HepG2 (cell line): ENCODE results near the gene TAS1R3. TPM values are rescaled to one million over a fixed set of nuclear protein-coding genes. Genes with fewer than 3 reads are reported as not detected.

ENCODE experiments used
- HDAC1 ChIP-seq: sonication (generic); formaldehyde crosslinking; IDR thresholded peaks from 2 replicates; pipeline ENCODE4 v1.5.1; 2020; ENCODE audit warnings: mild to moderate bottlenecking, missing genetic modification reagents
- HHEX ChIP-seq: IDR thresholded peaks from 2 replicates; pipeline ENCODE4 v1.6.1; 2016; ENCODE audit warnings: control low read depth
- MTF2 ChIP-seq: sonication (generic); formaldehyde crosslinking; IDR thresholded peaks from 2 replicates; pipeline ENCODE4 v1.5.0; 2020; ENCODE audit warnings: missing genetic modification reagents, borderline replicate concordance
- NFE2L1 ChIP-seq: sonication (generic); formaldehyde crosslinking; IDR thresholded peaks from 2 replicates; pipeline ENCODE4 v1.4.0; 2020; ENCODE audit warnings: missing genetic modification reagents, mild to moderate bottlenecking, borderline replicate concordance
- PRMT3 ChIP-seq: sonication (generic); formaldehyde crosslinking; IDR thresholded peaks from 2 replicates; pipeline ENCODE4 v1.8.1; 2022; ENCODE audit warnings: low read depth, mild to moderate bottlenecking, moderate library complexity, missing genetic modification reagents, borderline replicate concordance
- TFAP4 ChIP-seq: sonication (generic); IDR thresholded peaks from 2 replicates; pipeline ENCODE4 v1.6.1; 2016; ENCODE audit warnings: low read depth, borderline replicate concordance
- ZNF142 ChIP-seq: sonication (generic); formaldehyde crosslinking; IDR thresholded peaks from 2 replicates; pipeline ENCODE4 v1.4.0; 2020; ENCODE audit warnings: missing genetic modification reagents
- ZNF24 ChIP-seq: fragments of 450-650 bp; IDR thresholded peaks from 2 replicates; pipeline ENCODE4 v1.6.1; 2017; ENCODE audit warnings: antibody characterized with exemption, mild to moderate bottlenecking
- ZNF800 ChIP-seq: sonication (generic); formaldehyde crosslinking; IDR thresholded peaks from 2 replicates; pipeline ENCODE4 v1.4.0; 2020; ENCODE audit warnings: missing genetic modification reagents
- polyA plus RNA-seq, 8 experiments: library from polyadenylated mRNA; depleted of rRNA in 3 of 8; stranded (reverse) in 7 of 8; unstranded in 1 of 8; fragments of >200 nt; fragmentation: Illumina TruSeq in 4 of 8; extraction: Trizol in 4 of 8; gene quantifications; 2 replicates each; pipeline versions ENCODE4 v1.2.1 to v1.2.3, GENCODE V29; 2011 to 2016; ENCODE audit warnings: low read depth in 4 of 8, missing spikeins in 1 of 8, mixed read lengths in 1 of 8; ENCODE audit not compliant: insufficient read depth in 1 of 8
- total RNA-seq, 5 experiments: library from RNA; depleted of rRNA; stranded (reverse); fragments of >200 nt; fragmentation: Illumina TruSeq; extraction: Trizol; gene quantifications; 2 replicates each; pipeline ENCODE4 v1.2.3, GENCODE V29; 2016; ENCODE audit warnings: low read depth in 1 of 5
- TF ChIP-seq, protein P1 (sequence below): sonication (generic); formaldehyde crosslinking; IDR thresholded peaks from 2 replicates; pipeline ENCODE4 v1.4.0; 2020; ENCODE audit warnings: missing genetic modification reagents, mild to moderate bottlenecking, borderline replicate concordance
- TF ChIP-seq, protein P2 (sequence below): IDR thresholded peaks from 2 replicates; pipeline ENCODE4 v1.6.1; 2016; ENCODE audit warnings: missing compliant biosample characterization, missing genetic modification reagents, borderline replicate concordance
- TF ChIP-seq, protein P3 (sequence below): sonication (generic); formaldehyde crosslinking; IDR thresholded peaks from 2 replicates; pipeline ENCODE4 v1.4.0; 2020; ENCODE audit warnings: missing genetic modification reagents
- TF ChIP-seq, protein P4 (sequence below): sonication (generic); formaldehyde crosslinking; IDR thresholded peaks from 2 replicates; pipeline ENCODE4 v1.4.0; 2020; ENCODE audit warnings: missing genetic modification reagents

TAS1R3 gene
- total and polyA plus RNA-seq, 2 of the 13 experiments (the other 11 are each of a cell fraction or from before 2014, with no cell fraction given), result 0.13 to 0.15 TPM

- no peak for TF ChIP-seq ZNF142 (CRISPR knock-in tag)
- no peak for TF ChIP-seq HHEX (CRISPR knock-in tag)
- no peak for TF ChIP-seq NFE2L1 (CRISPR knock-in tag)
- TF ChIP-seq TFAP4, result no peak
- TF ChIP-seq, protein P1, sequence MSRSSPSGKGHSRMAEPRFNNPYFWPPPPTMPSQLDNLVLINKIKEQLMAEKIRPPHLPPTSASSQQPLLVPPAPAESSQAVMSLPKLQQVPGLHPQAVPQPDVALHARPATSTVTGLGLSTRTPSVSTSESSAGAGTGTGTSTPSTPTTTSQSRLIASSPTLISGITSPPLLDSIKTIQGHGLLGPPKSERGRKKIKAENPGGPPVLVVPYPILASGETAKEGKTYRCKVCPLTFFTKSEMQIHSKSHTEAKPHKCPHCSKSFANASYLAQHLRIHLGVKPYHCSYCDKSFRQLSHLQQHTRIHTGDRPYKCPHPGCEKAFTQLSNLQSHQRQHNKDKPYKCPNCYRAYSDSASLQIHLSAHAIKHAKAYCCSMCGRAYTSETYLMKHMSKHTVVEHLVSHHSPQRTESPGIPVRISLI (CRISPR knock-in tag), result no peak
- TF ChIP-seq, protein P2, sequence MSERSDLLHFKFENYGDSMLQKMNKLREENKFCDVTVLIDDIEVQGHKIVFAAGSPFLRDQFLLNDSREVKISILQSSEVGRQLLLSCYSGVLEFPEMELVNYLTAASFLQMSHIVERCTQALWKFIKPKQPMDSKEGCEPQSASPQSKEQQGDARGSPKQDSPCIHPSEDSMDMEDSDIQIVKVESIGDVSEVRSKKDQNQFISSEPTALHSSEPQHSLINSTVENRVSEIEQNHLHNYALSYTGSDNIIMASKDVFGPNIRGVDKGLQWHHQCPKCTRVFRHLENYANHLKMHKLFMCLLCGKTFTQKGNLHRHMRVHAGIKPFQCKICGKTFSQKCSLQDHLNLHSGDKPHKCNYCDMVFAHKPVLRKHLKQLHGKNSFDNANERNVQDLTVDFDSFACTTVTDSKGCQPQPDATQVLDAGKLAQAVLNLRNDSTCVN (CRISPR knock-in tag), result no peak
- TF ChIP-seq ZNF800 (CRISPR knock-in tag), result no peak
- TF ChIP-seq, protein P3, sequence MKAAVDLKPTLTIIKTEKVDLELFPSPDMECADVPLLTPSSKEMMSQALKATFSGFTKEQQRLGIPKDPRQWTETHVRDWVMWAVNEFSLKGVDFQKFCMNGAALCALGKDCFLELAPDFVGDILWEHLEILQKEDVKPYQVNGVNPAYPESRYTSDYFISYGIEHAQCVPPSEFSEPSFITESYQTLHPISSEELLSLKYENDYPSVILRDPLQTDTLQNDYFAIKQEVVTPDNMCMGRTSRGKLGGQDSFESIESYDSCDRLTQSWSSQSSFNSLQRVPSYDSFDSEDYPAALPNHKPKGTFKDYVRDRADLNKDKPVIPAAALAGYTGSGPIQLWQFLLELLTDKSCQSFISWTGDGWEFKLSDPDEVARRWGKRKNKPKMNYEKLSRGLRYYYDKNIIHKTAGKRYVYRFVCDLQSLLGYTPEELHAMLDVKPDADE (CRISPR knock-in tag), result no peak
- TF ChIP-seq PRMT3 (CRISPR knock-in tag), result no peak
- TF ChIP-seq HDAC1, result no peak
- no peak for TF ChIP-seq ZNF24
- TF ChIP-seq, protein P4, sequence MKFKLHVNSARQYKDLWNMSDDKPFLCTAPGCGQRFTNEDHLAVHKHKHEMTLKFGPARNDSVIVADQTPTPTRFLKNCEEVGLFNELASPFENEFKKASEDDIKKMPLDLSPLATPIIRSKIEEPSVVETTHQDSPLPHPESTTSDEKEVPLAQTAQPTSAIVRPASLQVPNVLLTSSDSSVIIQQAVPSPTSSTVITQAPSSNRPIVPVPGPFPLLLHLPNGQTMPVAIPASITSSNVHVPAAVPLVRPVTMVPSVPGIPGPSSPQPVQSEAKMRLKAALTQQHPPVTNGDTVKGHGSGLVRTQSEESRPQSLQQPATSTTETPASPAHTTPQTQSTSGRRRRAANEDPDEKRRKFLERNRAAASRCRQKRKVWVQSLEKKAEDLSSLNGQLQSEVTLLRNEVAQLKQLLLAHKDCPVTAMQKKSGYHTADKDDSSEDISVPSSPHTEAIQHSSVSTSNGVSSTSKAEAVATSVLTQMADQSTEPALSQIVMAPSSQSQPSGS (CRISPR knock-in tag), result peak; percentile 16; the same call in 1 of the 2 replicates
- no peak for TF ChIP-seq MTF2 (CRISPR knock-in tag)
These were observed 39.3 kb upstream of the TAS1R3 start (continued) for GRCh38 chr1:1291548-1292441.
